SK-N-SH treated with all-trans-retinoic acid at 6 μM for 48 hours (cell line): ENCODE measurements around the gene TMEM94.

Experiments
- ARNTL ChIP-seq: fragments of 450-650 bp; formaldehyde crosslinking; IDR thresholded peaks from 2 replicates; pipeline ENCODE4 v1.5.0; 2020; ENCODE audit warnings: low read depth, mild to moderate bottlenecking, moderate library complexity, borderline replicate concordance
- CSDC2 ChIP-seq: fragments of 250-450 bp; sonication (Bioruptor Pico); IDR thresholded peaks from 2 replicates; pipeline ENCODE4 v1.5.0; 2020; ENCODE audit warnings: mild to moderate bottlenecking, moderate library complexity
- ESRRG ChIP-seq: fragments of 250-450 bp; sonication (Bioruptor Pico); IDR thresholded peaks from 2 replicates; pipeline ENCODE4 v1.6.1; 2021; ENCODE audit warnings: mild to moderate bottlenecking
- GLIS3 ChIP-seq: fragments of 250-450 bp; sonication (Bioruptor Pico); IDR thresholded peaks from 2 replicates; pipeline ENCODE4 v1.5.0; 2020; ENCODE audit warnings: mild to moderate bottlenecking, moderate library complexity
- OSR1 ChIP-seq: fragments of 250-450 bp; sonication (Bioruptor Pico); IDR thresholded peaks from 2 replicates; pipeline ENCODE4 v1.8.0; 2022; ENCODE audit warnings: moderate library complexity, mild to moderate bottlenecking, inconsistent platforms
- ZFP3 ChIP-seq: fragments of 250-450 bp; sonication (Bioruptor Pico); IDR thresholded peaks from 2 replicates; pipeline ENCODE4 v1.5.0; 2020; ENCODE audit warnings: mild to moderate bottlenecking, moderate library complexity
- ZFP30 ChIP-seq: fragments of 450-650 bp; formaldehyde crosslinking; IDR thresholded peaks from 2 replicates; pipeline ENCODE4 v1.5.0; 2022; ENCODE audit warnings: mild to moderate bottlenecking, moderate library complexity
- TF ChIP-seq, protein P1 (sequence below): fragments of 250-450 bp; sonication (Bioruptor Pico); IDR thresholded peaks from 2 replicates; pipeline ENCODE4 v1.8.0; 2020; ENCODE audit warnings: mild to moderate bottlenecking, moderate library complexity, borderline replicate concordance
- TF ChIP-seq, protein P2 (sequence below): fragments of 250-450 bp; sonication (Bioruptor Pico); IDR thresholded peaks from 2 replicates; pipeline ENCODE4 v1.5.1; 2020; ENCODE audit warnings: low read depth, mild to moderate bottlenecking, moderate library complexity
- TF ChIP-seq, protein P3 (sequence below): fragments of 250-450 bp; sonication (Bioruptor Pico); IDR thresholded peaks from 2 replicates; pipeline ENCODE4 v1.8.0; 2021; ENCODE audit warnings: low read depth, mild to moderate bottlenecking, moderate library complexity, borderline replicate concordance

DNA sequence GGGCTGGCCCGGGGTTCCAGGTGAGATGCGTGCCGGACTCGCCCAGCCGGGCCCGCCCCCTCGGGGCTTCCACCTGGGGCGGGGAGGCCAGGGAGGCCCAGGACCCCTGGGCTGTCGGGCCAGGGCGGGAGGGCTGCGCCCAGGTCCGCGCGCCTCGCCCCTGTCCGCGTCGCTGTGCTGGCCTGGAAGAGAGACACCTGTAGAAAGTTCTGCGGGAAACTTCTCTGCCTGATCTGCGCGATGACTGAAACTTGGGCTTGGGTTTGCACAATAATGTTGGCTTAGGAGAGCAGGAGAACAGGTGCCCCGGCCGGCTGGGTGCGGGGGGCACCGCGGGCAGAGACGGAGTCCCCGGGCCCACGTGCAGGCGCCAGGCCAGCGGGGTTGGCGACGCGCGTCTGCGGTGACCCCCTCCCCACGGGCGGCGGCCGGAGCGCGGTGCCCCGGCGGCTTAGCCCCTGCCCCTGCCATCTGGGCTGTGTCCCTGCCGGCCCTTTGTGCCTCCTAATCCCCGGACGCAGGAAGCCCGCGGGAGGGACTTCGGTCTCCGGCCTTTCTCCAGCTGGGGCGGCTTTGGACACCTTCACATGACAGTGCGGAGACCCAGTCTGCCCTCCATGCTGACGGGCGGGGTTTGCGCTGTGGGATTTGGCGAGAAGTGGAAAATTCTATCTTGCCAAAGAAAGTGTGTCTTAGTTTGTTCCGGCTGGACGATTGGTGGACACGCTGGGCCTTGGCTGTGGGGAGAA lies 69.5 kb downstream of the TMEM94 start:
- TF ChIP-seq, protein P1, sequence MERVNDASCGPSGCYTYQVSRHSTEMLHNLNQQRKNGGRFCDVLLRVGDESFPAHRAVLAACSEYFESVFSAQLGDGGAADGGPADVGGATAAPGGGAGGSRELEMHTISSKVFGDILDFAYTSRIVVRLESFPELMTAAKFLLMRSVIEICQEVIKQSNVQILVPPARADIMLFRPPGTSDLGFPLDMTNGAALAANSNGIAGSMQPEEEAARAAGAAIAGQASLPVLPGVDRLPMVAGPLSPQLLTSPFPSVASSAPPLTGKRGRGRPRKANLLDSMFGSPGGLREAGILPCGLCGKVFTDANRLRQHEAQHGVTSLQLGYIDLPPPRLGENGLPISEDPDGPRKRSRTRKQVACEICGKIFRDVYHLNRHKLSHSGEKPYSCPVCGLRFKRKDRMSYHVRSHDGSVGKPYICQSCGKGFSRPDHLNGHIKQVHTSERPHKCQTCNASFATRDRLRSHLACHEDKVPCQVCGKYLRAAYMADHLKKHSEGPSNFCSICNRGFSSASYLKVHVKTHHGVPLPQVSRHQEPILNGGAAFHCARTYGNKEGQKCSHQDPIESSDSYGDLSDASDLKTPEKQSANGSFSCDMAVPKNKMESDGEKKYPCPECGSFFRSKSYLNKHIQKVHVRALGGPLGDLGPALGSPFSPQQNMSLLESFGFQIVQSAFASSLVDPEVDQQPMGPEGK (CRISPR knock-in tag): no peak
- TF ChIP-seq, protein P2, sequence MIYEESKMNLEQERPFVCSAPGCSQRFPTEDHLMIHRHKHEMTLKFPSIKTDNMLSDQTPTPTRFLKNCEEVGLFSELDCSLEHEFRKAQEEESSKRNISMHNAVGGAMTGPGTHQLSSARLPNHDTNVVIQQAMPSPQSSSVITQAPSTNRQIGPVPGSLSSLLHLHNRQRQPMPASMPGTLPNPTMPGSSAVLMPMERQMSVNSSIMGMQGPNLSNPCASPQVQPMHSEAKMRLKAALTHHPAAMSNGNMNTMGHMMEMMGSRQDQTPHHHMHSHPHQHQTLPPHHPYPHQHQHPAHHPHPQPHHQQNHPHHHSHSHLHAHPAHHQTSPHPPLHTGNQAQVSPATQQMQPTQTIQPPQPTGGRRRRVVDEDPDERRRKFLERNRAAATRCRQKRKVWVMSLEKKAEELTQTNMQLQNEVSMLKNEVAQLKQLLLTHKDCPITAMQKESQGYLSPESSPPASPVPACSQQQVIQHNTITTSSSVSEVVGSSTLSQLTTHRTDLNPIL: no peak
- TF ChIP-seq ESRRG (CRISPR knock-in tag) (no peak), ARNTL (no peak), GLIS3 (CRISPR knock-in tag) (no peak), ZFP30 (CRISPR knock-in tag) (no peak), ZFP3 (no peak), OSR1 (CRISPR knock-in tag) (no peak), CSDC2 (CRISPR knock-in tag) (no peak)
- TF ChIP-seq, protein P3, sequence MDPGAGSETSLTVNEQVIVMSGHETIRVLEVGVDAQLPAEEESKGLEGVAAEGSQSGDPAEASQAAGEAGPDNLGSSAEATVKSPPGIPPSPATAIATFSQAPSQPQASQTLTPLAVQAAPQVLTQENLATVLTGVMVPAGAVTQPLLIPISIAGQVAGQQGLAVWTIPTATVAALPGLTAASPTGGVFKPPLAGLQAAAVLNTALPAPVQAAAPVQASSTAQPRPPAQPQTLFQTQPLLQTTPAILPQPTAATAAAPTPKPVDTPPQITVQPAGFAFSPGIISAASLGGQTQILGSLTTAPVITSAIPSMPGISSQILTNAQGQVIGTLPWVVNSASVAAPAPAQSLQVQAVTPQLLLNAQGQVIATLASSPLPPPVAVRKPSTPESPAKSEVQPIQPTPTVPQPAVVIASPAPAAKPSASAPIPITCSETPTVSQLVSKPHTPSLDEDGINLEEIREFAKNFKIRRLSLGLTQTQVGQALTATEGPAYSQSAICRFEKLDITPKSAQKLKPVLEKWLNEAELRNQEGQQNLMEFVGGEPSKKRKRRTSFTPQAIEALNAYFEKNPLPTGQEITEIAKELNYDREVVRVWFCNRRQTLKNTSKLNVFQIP (CRISPR knock-in tag): no peak
